ENCODE results near the gene TPM1.

DNA sequence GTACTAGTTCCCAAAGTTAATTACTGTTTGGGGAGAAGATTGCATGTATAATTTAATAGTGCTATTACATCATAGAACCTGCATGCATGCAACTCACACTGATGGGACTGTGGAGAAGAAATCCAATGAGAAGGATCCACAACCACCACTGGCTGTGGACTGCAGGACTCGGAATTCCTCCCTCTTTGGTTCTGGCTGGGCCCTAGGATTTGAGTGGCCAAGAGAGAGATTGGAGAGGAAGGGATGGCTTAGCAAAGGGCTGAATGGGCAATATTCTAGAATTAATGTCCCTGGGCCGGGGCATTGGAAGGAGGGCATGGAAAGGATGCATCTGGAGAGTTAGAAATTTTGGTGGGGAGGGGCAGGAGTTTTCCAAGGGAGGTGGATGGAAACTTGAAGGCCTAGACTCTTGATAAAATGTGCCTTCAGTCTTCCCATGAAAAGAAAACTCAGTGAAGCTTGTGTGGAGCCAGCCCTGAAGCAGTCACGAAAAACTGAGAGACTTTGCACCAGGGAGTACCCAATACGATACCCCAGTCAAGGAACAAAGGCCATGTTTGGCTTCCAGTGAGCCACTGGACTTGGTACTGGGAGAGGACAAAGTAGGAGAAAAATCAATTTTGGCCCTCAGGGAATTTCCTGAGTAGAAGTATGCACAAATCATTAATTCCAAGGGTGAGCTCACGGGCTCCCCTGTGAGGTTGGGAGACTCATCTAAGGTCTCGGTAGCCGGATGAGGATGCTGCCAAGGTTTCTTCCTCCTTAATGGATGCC is 31.4 kb upstream of the TPM1 start:
- TF ChIP-seq, protein P1, sequence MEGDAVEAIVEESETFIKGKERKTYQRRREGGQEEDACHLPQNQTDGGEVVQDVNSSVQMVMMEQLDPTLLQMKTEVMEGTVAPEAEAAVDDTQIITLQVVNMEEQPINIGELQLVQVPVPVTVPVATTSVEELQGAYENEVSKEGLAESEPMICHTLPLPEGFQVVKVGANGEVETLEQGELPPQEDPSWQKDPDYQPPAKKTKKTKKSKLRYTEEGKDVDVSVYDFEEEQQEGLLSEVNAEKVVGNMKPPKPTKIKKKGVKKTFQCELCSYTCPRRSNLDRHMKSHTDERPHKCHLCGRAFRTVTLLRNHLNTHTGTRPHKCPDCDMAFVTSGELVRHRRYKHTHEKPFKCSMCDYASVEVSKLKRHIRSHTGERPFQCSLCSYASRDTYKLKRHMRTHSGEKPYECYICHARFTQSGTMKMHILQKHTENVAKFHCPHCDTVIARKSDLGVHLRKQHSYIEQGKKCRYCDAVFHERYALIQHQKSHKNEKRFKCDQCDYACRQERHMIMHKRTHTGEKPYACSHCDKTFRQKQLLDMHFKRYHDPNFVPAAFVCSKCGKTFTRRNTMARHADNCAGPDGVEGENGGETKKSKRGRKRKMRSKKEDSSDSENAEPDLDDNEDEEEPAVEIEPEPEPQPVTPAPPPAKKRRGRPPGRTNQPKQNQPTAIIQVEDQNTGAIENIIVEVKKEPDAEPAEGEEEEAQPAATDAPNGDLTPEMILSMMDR (IDR thresholded peaks at IDR 0.05; ENCODE audit: insufficient read depth, low read length, poor library complexity, severe bottlenecking) = no peak
- TF ChIP-seq EZH2phosphoT487 (conservative IDR thresholded peaks at IDR 0.05; ENCODE audit: low read length) = no peak

Data from SU-DHL-6 (cell line).